ENCODE measurements around the gene TRIP12.
"Not testable (repeated sequence)": the region's sequence is repeated elsewhere in the genome, so short reads cannot be mapped to it uniquely, and the experiment has no call there.

TRIP12 gene

DNA sequence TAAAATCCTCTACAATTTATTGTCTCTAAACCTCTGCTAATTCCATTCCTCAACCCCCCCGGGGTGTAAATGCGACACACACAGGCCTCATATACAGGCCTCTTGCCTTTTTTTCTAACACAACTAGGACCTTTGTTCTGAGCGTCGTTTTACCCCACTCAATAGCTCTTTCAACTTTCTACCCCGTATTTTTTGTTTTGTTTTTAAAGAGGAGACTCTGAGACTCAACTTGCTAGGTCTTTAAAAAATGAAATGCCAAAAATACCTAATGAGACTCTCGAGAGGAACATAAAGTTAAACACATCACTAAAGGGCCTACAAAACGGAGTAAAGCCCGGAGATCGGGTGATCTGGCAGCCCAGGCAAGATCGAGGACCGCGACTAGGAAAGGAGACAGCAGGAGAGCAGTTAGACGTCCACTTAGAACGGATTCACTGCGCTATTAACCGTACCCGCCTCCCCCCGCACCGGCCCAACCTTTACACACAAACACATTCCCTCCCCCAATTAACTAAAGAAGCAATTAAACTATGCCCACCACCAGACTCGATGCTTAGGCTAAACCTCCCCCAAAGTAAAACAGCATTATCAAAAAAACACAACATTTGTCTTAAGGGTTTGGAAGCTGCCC is 1.7 kb downstream of the TRIP12 start:
- no peak for DNase-seq (ENCODE audit: low spot score)

DNA sequence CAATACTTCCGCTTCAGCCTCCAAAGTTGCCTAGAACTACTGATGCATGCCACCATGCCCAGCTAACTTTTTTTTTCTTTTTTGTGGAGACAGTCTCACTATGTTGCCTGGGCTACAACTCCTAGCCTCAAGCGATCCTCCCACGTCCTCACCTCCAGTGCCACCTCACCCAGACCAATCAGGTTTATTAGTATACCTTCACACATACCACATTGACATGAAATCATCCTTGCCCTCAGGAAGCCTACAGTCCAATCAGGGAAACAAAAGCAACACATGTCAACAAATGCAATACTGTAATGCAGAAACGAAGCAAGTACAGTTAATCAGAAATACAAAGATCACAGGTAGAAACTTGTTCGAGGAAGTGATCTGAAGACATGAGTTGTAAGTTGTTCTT is 4.0 kb downstream of the TRIP12 start:
- no peak for DNase-seq (ENCODE audit: low spot score)

DNA sequence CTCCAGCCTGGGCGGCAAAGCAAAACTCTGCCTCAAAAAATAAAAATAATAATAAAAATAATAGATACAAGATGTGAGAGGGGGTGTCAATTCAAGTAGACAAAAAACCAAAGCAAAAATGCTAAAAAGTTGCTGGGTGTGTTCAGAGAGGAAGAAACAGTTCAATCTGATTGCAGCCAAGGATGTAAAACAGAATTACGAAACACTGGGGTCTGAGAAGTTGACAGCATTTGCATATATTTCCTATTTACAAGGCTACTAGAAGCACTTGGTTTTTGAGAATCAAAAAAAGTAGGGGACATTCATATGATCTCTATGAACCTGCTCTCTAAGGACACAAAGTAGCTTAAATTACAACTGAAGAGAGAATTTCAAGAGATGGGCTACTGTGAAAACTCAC is 7.6 kb downstream of the TRIP12 start:
- no peak for DNase-seq (ENCODE audit: low spot score)

DNA sequence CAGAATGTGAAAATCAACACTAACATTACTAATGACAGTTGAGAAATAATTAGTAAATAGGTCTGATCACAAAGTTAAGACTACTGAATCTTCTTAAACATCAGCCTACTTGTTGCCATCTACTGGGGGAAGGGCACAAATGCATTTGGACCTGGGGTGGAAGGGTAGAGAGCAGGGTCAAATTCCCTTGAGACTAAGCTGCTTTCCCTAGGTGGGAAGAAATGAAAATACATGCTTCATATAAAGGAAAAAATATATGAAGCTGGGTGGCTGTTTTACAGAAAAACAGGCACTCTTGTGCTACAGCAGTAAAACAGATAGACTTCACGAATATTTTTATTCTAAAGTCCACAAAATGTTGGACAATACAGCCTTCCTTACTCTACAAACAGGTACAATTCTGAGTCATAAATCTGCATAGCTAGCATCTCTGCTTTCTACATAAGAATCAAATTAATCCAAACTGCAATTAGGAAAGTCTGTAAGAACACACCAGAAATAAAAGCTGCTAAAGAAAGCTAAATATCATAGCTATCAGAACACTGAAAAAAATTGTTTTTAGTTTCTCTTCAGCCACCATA is 10.9 kb downstream of the TRIP12 start:
- DNase-seq (ENCODE audit: low spot score), result no peak

DNA sequence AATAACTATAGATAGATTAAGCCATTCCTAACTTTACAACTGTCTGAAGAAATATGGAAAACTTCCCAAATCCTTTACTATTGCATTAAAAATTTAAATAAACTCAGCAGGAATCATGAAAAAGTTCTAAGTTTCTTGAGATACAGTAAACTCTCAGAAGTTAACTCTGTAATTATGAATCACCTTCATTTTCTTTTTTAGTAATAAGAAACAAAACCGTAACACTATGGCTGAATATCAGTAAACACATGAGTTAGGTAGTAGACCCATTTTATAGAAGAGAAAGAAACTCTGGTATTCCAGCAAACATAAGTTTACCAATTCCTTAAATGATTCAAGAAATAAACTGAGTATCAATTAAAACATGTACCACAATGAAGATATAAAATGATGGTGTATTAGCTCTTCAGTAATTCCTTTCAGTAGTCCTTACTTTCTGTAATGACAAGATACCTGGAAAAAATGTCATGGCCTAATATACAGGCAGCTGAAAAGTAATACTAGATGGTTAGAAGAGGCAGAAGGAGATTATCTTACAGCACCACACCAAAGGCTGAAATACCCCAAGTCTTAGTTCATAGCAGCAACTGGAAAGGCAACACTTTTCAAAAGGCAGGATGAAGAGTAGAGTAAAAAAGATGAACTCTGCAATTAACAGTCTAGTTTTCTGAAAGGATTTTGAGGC is 11.5 kb downstream of the TRIP12 start:
- DNase-seq (ENCODE audit: low spot score), result no peak

DNA sequence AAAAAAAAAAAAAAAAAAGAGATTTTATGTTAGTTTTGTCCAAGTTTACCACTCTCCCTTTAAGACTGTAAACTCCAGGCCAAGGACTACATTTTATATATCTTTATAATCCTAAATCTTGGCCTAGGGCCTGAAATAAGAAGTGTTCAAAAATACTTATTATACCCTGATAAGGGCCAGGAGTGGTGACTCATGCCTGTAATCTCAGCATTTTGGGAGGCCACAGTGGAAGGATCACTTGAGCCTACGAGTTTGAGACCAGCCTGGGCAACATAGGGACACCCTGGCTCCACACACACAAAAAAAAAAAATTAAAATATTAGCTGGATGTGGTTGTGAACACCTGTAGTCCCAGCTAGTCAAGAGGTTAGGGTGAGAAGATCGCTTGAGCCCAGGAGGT is 12.7 kb downstream of the TRIP12 start:
- no peak for DNase-seq (ENCODE audit: low spot score)

DNA sequence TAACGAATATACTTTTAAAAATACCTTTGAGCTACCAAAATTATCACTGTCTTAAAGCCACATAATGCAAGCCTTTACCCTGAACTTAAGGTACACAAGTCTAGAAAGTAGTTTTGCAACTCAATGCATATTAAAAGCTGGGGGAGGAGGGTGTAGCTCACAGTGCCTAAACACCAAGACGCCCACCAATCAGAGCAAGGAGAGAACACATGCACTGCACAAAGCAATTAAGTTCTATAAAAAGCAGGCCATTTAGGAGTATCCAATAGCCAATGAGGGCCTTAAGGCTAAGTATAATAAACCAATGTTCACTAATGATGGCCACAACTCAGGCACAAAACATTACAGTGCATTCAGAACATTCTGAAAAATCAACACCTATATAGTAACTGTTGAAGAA is 16.2 kb downstream of the TRIP12 start:
- no peak for DNase-seq (ENCODE audit: low spot score)

DNA sequence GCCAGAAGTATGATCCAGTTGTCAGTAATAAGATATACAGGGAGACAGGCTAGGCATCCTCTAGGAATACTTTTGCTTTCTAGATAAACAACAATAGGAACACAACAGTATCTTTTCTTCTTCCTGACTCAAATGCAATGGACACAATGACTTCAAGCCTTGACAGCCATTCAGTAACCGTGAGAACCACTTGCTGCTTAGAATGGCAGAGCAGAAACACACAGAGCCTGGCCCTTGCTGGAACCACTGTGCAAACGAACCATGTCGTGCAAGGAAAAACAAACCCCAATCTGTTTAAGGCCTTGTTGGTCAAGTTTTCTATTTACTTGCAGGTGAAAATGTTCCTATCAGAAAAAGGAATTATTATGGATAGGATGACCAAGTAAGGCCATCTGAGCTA is 18.8 kb downstream of the TRIP12 start:
- DNase-seq (ENCODE audit: low spot score), result no peak

DNA sequence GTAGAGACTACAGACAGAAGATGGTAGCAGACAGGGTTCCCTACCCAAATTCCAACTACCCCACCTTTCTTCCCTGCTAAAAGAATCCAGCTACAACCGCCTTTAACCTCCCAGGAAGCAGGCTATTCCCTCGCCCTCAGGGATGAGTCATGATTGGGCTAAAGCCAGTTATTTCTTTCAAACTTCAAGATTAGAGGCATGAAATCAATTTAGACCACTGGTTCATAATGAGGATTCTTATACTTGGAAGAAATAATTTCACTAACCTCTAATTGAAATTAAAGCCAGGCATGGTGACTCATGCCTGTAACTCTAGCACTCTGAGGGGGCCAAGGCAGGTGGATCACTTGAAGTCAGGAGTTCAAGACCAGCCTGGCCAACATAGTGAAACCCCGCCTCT is 20.0 kb downstream of the TRIP12 start:
- DNase-seq (ENCODE audit: low spot score), result no peak

DNA sequence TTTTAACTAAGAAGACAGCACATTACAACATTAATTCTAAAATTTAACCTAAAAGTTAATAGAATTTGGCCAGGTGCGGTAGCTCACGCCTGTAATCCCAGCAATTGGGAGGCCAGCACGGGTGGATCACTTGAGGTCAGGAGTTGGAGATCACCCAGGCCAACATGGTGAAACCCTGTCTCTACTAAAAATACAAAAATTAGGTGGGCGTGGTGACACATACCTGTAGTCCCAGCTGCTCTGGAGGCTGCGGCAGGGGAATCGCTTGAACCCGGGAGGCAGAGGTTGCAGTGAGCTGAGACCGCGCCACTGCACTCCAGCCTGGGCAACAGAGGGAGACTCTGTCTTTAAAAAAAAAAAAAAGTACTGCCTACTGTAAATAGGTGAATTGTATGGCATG is 21.3 kb downstream of the TRIP12 start:
- not testable (repeated sequence) for DNase-seq (ENCODE audit: low spot score)

DNA sequence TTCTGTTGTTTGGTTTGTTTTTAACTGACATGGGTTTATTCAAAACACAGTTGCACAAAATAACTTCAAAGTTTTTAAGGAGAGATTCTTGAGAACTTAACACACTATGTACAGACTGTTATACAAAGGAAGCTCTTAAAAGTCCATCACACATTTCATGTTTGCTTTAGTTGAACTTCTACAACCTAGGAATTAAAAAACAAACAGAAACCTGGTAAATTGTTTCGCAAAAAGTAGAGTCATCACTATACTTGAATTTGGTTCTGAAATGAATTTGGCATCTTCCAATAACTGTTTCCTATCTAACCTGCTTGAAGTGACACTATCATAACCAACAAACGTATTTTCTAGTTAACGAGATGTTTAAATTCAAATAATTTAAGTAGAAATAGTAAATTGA is 21.8 kb downstream of the TRIP12 start:
- no peak for DNase-seq (ENCODE audit: low spot score)

DNA sequence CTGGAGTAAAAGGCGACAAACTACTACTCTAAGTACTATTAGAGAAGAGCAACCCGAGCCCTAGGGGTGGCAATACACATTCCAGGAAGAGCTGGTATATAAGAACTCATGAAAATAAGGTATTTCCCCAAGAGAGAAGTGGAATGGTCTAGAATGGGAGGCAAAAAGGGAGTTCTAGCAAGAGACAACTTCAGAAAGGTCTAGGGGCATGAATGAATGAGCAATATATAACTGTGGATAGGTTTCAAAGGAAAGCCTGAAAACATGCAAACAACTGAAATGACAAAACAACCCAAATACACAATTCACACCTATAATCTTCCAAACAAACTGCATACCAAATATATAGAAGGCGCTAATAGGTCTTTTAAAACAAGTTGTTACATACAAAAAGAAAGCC is 22.2 kb downstream of the TRIP12 start:
- no peak for DNase-seq (ENCODE audit: low spot score)

DNA sequence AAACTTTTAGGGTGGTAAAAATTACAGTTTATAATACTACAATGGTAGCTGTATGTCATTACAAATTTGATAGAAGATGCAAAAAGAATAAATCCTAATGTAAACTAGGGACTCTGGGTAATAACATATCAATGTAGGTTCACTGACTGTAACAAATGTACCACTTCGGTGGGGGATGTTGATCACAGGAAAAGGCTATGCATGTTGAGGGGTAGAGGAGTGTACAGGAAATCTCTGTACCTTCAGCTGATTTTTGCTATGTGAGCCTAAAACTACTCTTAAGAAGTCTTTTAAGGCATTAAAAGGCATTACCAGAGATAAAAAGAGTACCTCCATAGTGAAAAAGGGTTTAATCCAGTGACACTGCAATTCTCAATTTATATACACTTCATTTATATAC is 25.0 kb downstream of the TRIP12 start:
- no peak for DNase-seq (ENCODE audit: low spot score)

DNA sequence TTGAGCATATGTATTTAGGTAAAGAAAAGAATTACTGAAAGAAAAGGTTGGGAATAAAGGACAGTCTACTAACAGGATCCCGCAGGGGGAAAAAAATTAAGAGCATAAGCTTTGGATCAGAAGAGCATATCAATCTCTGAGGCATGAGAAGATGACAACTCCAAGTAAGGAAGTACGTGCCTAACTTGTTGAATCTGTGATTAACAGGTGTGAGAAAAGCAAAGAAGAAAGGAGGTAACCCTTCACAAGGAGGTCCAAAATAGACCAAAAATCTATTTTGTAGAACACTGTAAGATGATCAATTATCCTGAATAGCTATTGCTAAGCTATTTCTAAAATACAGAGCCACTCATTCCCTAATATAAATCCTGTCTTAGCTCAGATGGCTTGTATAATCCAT is 32.8 kb downstream of the TRIP12 start:
- no peak for DNase-seq (ENCODE audit: low spot score)

DNA sequence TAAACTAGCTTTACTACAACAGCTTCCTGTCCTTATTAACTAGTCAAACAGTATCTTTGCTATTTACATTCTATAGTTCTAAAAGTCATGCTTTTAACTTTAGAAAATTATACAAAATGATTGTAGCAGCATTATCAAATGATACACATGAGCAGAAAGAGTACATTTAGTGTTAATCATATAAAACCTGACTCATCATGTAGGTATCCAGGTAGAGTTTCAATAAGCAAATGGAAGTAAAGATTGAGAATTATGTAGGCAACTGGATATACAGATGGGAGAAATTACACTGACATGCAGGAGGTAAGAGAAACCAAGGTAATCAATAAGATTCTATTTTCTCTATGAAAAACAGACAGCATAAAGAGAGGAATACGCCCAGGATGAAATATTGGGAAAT is 33.8 kb downstream of the TRIP12 start:
- no peak for DNase-seq (ENCODE audit: low spot score)

DNA sequence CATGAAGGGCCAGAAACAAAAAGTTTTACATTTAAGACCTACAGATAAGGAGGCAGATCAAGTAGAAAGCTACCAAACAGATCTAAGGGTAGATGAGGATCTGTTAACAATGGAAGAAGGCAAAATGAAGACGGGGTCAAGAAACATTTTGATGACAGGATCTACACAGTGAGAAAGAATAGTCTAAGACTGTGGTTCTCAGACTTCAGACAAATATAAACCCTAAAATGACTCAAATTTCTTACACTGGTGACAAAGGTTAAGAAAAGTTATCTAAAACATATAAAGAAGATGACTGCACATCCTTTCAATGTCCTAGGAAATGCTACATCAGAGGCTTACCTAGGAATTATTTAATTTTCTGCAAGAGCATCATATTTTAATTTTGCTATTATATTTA is 34.4 kb downstream of the TRIP12 start:
- DNase-seq (ENCODE audit: low spot score), result no peak

DNA sequence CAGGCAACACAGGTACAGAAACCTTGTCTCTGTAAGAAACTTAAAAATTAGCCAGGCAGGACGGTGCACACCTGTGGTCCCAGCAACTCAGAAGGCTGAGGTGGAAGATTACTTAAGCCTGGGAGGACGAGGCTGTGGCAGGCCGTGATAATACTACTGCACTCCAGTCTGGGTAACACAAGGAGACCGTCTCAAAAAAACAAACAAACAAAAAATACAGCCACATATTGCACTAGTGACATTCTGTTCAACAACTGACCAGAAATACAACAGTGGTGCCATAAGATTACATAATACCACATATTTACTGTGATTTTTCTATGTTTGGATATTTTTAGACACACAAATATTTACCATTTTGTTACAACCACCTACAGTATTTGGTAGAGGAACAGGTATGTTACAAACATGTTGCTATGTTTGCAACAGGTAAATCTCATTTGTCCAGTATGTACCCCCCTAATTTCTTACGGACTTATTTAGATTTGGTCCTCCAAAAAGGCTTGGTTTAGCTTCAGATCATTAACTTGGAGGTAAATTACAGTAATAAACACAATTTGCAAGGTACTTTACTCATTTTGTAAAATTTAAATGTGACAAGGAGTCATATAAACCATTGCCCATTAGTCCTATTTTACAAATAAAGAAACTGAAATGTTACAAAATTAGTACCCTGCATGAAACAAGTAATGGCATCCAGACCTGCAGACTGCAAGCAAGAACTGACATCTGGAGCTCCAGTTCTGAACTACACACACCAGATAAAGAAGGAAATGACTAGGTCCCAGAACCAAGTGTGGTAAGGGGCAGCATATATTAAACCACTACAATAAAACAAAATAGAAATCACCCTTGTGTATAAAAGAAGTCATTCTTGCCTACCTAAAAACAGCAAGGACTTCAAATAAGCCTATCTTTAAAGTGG is 36.8 kb downstream of the TRIP12 start:
- no peak for DNase-seq (ENCODE audit: low spot score)

DNA sequence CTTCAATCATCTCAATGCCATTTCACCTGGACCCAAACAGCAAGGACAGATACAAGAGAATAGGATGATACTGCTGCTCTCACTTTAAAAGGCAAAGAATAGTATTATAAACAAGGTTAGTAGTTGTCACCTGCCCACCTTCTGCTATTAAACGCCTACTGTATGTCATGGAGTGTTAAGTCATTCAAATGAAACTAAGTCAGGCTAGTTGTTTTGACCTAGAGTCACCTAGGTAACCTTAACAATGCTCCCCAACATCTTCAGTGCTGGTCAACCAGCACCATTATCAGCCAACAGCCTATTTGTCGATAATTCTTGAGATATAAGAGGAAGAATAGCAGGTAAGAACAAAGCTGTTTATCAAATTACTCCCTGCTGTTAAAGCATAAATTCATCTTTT is 39.2 kb downstream of the TRIP12 start:
- no peak for DNase-seq (ENCODE audit: low spot score)

DNA sequence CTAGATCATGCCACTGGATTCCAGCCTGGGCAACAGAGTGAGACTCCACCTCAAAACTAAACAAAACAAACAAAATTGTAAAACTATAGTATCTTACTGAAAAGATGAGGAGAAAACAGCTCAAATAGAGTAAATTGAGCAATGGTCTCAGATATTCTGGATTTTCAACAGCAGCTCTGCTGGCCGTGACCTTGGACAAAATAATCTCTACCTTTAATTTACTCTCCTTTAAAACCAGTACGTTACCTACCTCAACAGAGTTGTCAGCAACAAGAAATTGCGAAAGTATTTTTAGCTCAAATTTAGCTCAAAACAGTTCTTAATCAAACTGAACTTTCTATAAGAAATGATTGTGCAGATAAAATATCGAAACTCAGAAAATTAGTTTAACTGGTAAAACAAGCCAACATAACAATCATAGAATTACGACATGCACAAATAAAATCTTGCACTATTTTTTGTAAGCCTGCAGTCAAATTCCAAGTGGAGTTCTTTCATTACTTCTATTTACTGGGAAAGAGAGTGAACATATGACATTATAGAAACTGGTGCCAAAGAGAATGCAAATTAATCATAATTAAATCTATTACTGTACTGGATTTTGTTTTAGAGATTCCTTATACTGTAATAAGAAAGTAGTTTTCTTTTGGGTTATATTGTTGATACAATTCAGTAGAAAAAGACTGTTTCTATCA is 40.8 kb downstream of the TRIP12 start:
- no peak for DNase-seq (ENCODE audit: low spot score)

DNA sequence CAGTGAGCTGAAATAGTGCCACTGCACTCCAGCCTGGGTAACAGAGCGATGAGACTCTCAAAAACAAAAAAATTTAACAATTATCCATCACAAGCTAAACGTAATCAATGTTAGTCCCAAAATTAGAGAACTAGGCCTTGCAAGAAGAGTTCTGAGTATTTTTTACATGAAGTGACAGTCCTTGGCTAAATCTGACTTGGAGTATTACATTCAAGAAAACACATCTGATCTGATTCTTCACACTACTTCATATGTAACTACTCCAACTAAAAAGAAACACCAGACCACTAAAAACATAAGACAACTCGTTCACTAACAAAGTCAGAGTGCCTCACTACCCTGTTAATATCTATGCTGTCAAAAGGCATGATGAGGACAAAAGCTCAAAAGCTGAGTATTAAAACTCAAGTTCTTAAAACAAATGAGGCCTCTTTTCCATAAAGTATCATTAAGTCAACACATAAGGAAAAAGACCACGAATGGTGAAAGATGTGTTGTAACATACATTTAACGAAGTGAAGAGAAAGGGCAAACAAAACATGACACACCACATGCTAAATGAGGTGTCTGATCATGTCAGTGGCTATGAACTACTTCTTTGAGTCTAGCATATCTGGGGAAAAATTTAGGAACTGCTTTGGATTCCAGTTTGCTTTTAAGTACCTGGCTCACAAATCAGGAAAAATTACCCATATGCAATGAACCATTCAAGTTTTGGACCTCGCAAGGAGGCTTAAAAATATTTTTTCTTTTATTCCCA is 42.4 kb downstream of the TRIP12 start:
- no peak for DNase-seq (ENCODE audit: low spot score)

DNA sequence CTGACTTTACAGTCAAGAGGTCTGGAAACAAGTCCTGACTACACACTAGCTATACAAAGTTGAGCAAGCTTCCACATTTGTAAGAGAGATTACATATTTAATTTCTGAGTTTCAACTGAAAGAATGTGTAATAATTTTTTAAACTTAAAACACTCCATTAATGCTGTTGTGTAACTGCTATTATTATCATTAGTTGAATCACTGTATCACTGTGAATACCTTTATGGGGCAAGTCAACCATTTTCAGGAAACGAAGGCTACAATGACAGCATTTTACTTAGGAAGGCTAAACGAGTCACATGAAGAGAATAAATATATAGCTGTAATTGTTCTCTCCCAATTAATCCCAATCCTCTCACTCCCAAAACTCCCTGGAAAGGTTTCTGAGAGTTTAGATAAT is 46.3 kb downstream of the TRIP12 start:
- DNase-seq (ENCODE audit: low spot score), result no peak

Measured in putamen (tissue), 1 donor.